Heart right ventricle (tissue), 16 donors: ENCODE results near the gene LAG3. TPM values are rescaled to one million over a fixed set of nuclear protein-coding genes. Genes with fewer than 3 reads are reported as not detected.

ENCODE experiments used
- ATAC-seq, 8 donors: fragments of 200-7000 bp; cut with Tn5 transposase; one replicate each; pipeline ENCODE4 v1.9.1; 2020; ENCODE audit warnings: mild to moderate bottlenecking in 8 of 8, moderate library complexity in 8 of 8, moderate number of reproducible peaks in 1 of 8
- DNase-seq, 2 donors: peaks; one replicate each; pipeline ENCODE4 v3.0.0-alpha.2; 2020
- H3K27ac ChIP-seq, 10 donors: fragments of 200-600 bp; sonication (generic) in 2 of 10; one replicate each; pipeline versions ENCODE4 v1.5.0 to v1.8.0; 2020 to 2022; ENCODE audit warnings: mild to moderate bottlenecking in 3 of 10
- H3K27me3 ChIP-seq, 7 donors: fragments of 200-600 bp; one replicate each; pipeline ENCODE4 v1.8.0; 2021 to 2022; ENCODE audit warnings: mild to moderate bottlenecking in 2 of 7
- H3K36me3 ChIP-seq, 9 donors: fragments of 200-600 bp; sonication (generic) in 1 of 9; one replicate each; pipeline versions ENCODE4 v1.5.0 to v1.8.0; 2020 to 2022; ENCODE audit warnings: mild to moderate bottlenecking in 2 of 9
- H3K4me1 ChIP-seq, 9 donors: fragments of 200-600 bp; sonication (generic) in 1 of 9; one replicate each; pipeline versions ENCODE4 v1.5.0 to v1.8.0; 2020 to 2022; ENCODE audit warnings: mild to moderate bottlenecking in 4 of 9
- H3K4me3 ChIP-seq, 10 donors: fragments of 200-600 bp; sonication (generic) in 2 of 10; one replicate each; pipeline versions ENCODE4 v1.5.0 to v1.8.0; 2020 to 2022; ENCODE audit warnings: mild to moderate bottlenecking in 7 of 10, moderate library complexity in 2 of 10
- H3K9me3 ChIP-seq, 11 donors: fragments of 200-600 bp in 10 of 11; sonication (generic) in 2 of 11; one replicate each; pipeline versions ENCODE4 v1.5.0 to v1.8.0; 2013 to 2022; ENCODE audit warnings: mild to moderate bottlenecking in 2 of 11, control low read depth in 1 of 11, moderate library complexity in 1 of 11
- CTCF ChIP-seq, 9 donors: fragments of 200-600 bp; sonication (generic) in 2 of 9; IDR thresholded peaks; one replicate each; pipeline versions ENCODE4 v1.5.0 to v1.8.0; 2021 to 2022; ENCODE audit warnings: antibody characterized with exemption in 9 of 9, mild to moderate bottlenecking in 5 of 9, moderate library complexity in 1 of 9
- WGBS, 2 donors: extraction: QIAGEN DNeasy Blood & Tissue Kit; methylation state at CpG; one replicate each; pipeline ENCODE4 v1.1.7; 2013; ENCODE audit warnings: inconsistent platforms in 1 of 2; 5-methylcytosine and 5-hydroxymethylcytosine counted together
- intact Hi-C, 10 donors: fragments of 100-400 bp; cut with DNase I; formaldehyde crosslinking; loops; one replicate each; pipeline versions ENCODE4 v1.11.1 to v1.14.2; 2022
- polyA plus RNA-seq, 2 donors: library from polyadenylated mRNA; stranded (reverse); fragments of 200-250 nt; gene quantifications; one replicate each; pipeline ENCODE4 v1.2.3, GENCODE V29; 2013
- total RNA-seq, 10 donors: library from RNA; stranded (reverse); fragmentation: NEBNext Ultra II Directional in 3 of 10; extraction: Animal tissue kit (Norgen Biotek cat#: 25700) in 3 of 10; gene quantifications; one replicate each; pipeline versions ENCODE4 v1.2.1 to v1.2.4, GENCODE V29; 2021 to 2023
- donor health status: Arrhythmogenic right ventricular cardiomyopathy.
- donor health status: ischemic (EF 13 %, LVEDD 7.1; RV severe dilation, severe dysfunction).
- donor health status: healthy with polysubstance abuse.
- donor health status: DM: no; HTN: yes; CAD: no.
- donor health status: DM: no; HTN: no; CAD: no.
- donor health status: ischemic (EF 25% LVEDD 6.9; RV normal size, moderate dysfunction).
- donor health status: ischemic (EF 25% LVEDD 5.7; RV mildly dilated, moderate dysfunction).
- donor health status: healthy.
- donor health status: DM: yes; HTN: yes; CAD: no.
- donor health status: Ischemic cardiomyopathy.
- donor health status: ischemic (EF 35%, LVEDD 5.7; RV mildly dilated, moderate dysfunction).
- donor health status: nonischemic (EF 11% LVEDD 7.7; RV severe dilation, severe dysfunction).
- donor health status: DM: yes; HTN: yes; CAD: no.
- donor health status: PGD.
- donor health status: ischemic (EF 29% LVEDD 5.4; RV normal size, mild dysfunction).
- donor health status: nonischemic (EF 23%, LVEDD 6.1; RV moderate dilation, normal function).

The LAG3 gene
- total and polyA plus RNA-seq, 12 donors: 0.13 to 2.1 (median 0.26) TPM; not detected in 2

- WGBS, 2 donors: 0 to 2% methylated on average over 21 to 28 of the region's 28 CpGs
- Histone ChIP-seq H3K27me3 (peaks cover 0 to 26% (median 0%) of the 10 kb centered on the region in 7 donors), H3K36me3 (peaks cover 0 to 14% (median 0%) of the 10 kb centered on the region in 9 donors), H3K4me3 (peak within 1 kb of the TSS; percentile 35 to 64 (median 58)), H3K4me1 (peaks cover 4 to 54% (median 26%) of the 10 kb centered on the region in 9 donors), H3K9me3 (no peaks in the 10 kb centered on the region), H3K27ac (peak within 1 kb of the TSS in 8 of 10 donors; percentile 45 to 82 (median 73))
- peak; percentile 42 to 61 (median 59) for ATAC-seq
- peak; percentile 63 to 72 for DNase-seq
- intact Hi-C loops: loop anchor here in 6 of 10 donors (5.0 to 10.0 kb wide), 6 partner anchors 35 to 207 kb away; partner anchors contain the start of genes CD4 (in 2 of the 6) and MLF2 (in 2 of the 6)
- TF ChIP-seq CTCF (IDR thresholded peaks at IDR 0.05): no peak
Observed at GRCh38 chr12:6821591-6822425, 49.5 kb downstream of the LAG3 start, which contains the start of gene GPR162. GPR162 (plus strand) TSS chr12:6821821; CDS start chr12:6823899, 2,078 bp downstream.

GRCh38 chr12:6822426-6823135 lies 50.3 kb downstream of the LAG3 start:
- Histone ChIP-seq H3K4me3 (peak overlapping the region in 9 of 10 donors; percentile 35 to 64 (median 59)), H3K9me3 (no peaks in the 10 kb centered on the region), H3K27me3 (peaks cover 0 to 32% (median 0%) of the 10 kb centered on the region in 7 donors), H3K36me3 (peaks cover 0 to 9% (median 0%) of the 10 kb centered on the region in 9 donors), H3K27ac (peak overlapping the region in 1 of 10 donors; percentile 82), H3K4me1 (peaks cover 11 to 61% (median 33%) of the 10 kb centered on the region in 9 donors)
- WGBS, 2 donors: 63 to 67% methylated on average over 7 of the region's 7 CpGs
- no peak for TF ChIP-seq CTCF (IDR thresholded peaks at IDR 0.05)
- ATAC-seq (no peak), DNase-seq (no peak)
- intact Hi-C loops: loop anchor here in 6 of 10 donors (5.0 to 10.0 kb wide), 6 partner anchors 35 to 208 kb away; partner anchors contain the start of genes CD4 (in 2 of the 6) and MLF2 (in 2 of the 6)

GRCh38 chr12:6823182-6824084 lies 51.1 kb downstream of the LAG3 start:
- 69 to 81% methylated on average over 7 to 12 of the region's 12 CpGs for WGBS, 2 donors
- intact Hi-C loops: loop anchor here in 7 of 10 donors (2.0 to 10.0 kb wide), 8 partner anchors 36 to 209 kb away; partner anchors contain the start of genes MLF2 (in 3 of the 7) and CD4 (in 2 of the 7)

More at GRCh38 chr12:6823182-6824084, 51.1 kb downstream of the LAG3 start:
- Histone ChIP-seq H3K9me3 (no peaks in the 10 kb centered on the region), H3K36me3 (peaks cover 0 to 2% (median 0%) of the 10 kb centered on the region in 9 donors), H3K4me3 (no peak overlapping the region), H3K27me3 (peaks cover 0 to 38% (median 0%) of the 10 kb centered on the region in 7 donors), H3K4me1 (peaks cover 11 to 65% (median 36%) of the 10 kb centered on the region in 9 donors), H3K27ac (no peak overlapping the region)
- DNase-seq (no peak), ATAC-seq (no peak)
- no peak for TF ChIP-seq CTCF (IDR thresholded peaks at IDR 0.05)
